Chondrocyte (in vitro differentiated cells): ENCODE data around the gene LRRC3B. TPM values are rescaled to one million over a fixed set of nuclear protein-coding genes. Genes with fewer than 3 reads are reported as not detected.
A peak's percentile ranks its signal among the peaks of the same experiment; 100 is the strongest.

Source experiments
- DNase-seq: peaks from one replicate; pipeline ENCODE4 v3.0.0; 2021; ENCODE audit warnings: mixed read lengths, low spot score
- H3K27ac Mint-ChIP-seq: one replicate; pipeline ENCODE4 v1.8.0; 2021; ENCODE audit warnings: mild to moderate bottlenecking, moderate library complexity, mixed read lengths; ENCODE audit not compliant: unreplicated experiment
- H3K27me3 Mint-ChIP-seq: 2 replicates; pipeline ENCODE4 v1.8.0; 2021; ENCODE audit warnings: low read depth, mixed read lengths
- H3K36me3 Mint-ChIP-seq: 2 replicates; pipeline ENCODE4 v1.8.0; 2021; ENCODE audit warnings: low read depth, mixed read lengths
- H3K4me1 Mint-ChIP-seq: 2 replicates; pipeline ENCODE4 v1.8.0; 2021; ENCODE audit warnings: low read depth, mild to moderate bottlenecking, mixed read lengths
- H3K4me3 Mint-ChIP-seq: one replicate; pipeline ENCODE4 v1.8.0; 2021; ENCODE audit warnings: mild to moderate bottlenecking, moderate library complexity, mixed read lengths; ENCODE audit not compliant: unreplicated experiment
- H3K9me3 Mint-ChIP-seq: 2 replicates; pipeline ENCODE4 v1.8.0; 2021; ENCODE audit warnings: low read depth, mixed read lengths
- CTCF ChIP-seq: fragments of 200-600 bp; sonication (generic); IDR thresholded peaks from 2 replicates; pipeline ENCODE4 v1.5.0; 2021; ENCODE audit warnings: antibody characterized with exemption, mild to moderate bottlenecking, moderate library complexity
- long read RNA-seq: library from polyadenylated mRNA; stranded (forward); transcript quantifications from one replicate; pipeline ENCODE4 v2.0.0, GENCODE V29; 2021
- total RNA-seq: library from RNA; stranded (reverse); gene quantifications from 3 replicates; pipeline ENCODE4 v1.2.1, GENCODE V29; 2021

The LRRC3B gene
- not detected in 3 replicates for total RNA-seq
- long read RNA-seq: 0 reads

DNA sequence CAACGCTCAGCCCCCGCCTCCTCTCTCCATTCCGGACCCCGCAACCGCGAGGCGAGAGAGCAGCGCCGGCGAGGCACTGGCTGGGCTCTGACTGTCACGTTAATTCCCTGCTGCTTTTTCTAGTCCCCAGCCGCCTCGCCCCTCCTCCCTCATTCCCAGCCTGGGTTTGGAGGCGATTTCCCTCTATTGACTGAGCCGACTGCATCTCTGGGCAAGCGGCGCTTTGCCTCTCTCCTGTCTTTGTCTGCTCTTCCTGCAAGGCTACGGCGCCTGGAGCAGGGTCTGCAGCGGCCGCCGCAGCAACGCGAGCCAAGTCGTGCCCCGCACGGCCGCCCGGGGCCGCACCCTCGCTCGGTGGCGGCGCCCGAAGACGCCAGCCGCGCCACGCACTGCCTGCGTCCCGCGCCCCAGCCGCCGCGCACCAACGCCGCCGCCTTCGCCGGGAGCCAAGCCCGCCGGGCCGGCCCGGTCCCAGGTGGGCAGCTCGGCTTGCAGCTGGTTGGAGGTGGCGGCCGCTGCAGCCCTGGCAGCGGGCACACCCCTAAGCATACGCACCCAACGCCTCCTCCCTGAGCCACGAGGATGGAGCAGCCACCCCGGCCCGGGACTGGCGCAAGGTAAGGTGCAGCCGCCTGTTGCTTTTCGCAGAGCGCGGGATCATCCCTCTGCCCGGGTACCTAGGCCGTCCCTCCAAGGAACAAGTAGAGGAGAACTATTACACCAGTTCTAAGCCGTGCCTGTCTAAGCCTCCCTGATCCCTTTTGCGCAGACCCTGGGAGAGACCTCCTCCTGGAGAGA is at the start of gene LRRC3B:
LRRC3B (plus strand) TSS at position 152 of the 798 bp plus-strand sequence. CDS start 86,901 bp downstream, outside the sequence.
- Mint-ChIP-seq H3K27ac (no peak within 1 kb of the TSS), H3K27me3 (peaks cover 60% of the 10 kb centered on the region), H3K4me3 (peak within 1 kb of the TSS; percentile 70), H3K9me3 (no peaks in the 10 kb centered on the region), H3K4me1 (peaks cover 21% of the 10 kb centered on the region), H3K36me3 (peaks cover 2% of the 10 kb centered on the region)
- peak; percentile 91 for DNase-seq
- TF ChIP-seq CTCF: no peak

DNA sequence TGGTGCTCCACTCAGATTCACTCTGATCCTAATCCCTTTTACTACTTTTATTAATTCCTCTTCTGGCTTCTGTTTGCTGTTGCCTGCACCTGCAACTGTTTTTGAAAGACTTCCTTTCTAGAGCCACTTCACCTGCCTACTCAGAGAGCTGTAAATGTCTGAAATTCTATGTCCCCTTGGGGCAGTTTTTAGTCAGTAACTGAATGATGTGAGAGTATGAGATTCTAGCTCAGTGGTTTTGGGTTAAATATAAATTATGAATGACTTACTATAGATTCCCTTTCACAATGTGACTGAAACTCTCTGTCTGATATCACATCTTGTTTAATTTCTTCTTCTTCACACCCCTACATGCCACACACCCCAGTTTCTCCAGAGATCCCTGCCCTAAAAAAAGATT is 47.8 kb upstream of the LRRC3B start:
- no peak for TF ChIP-seq CTCF
- Mint-ChIP-seq H3K36me3 (no peaks in the 10 kb centered on the region), H3K27me3 (no peaks in the 10 kb centered on the region), H3K9me3 (peaks cover 19% of the 10 kb centered on the region), H3K4me3 (no peak overlapping the region), H3K4me1 (no peaks in the 10 kb centered on the region), H3K27ac (no peak overlapping the region)
- no peak for DNase-seq

DNA sequence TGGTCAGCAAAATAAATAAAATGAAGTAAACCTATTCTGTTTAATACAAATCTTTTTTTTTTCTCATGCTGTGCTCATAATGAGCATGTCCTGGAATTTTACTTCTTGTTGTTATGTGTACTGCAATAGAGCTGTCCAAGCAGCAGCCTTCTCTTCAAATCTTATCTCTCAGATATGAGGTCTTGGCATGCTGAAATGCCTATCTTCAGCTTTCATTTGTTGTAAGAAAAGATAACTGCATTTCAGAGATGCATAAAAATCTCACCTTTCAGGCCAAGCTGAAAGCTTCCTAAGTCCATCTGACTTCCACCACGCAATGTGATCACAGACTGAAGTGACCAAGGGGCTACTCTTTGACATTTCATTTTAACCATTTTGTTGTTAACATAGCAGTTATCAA is 43.5 kb upstream of the LRRC3B start:
- H3K4me1 Mint-ChIP-seq: no peaks in the 10 kb centered on the region
- no peak overlapping the region for H3K27ac Mint-ChIP-seq
- H3K27me3 Mint-ChIP-seq: peaks cover 2% of the 10 kb centered on the region
- H3K36me3 Mint-ChIP-seq: no peaks in the 10 kb centered on the region
- no peak overlapping the region for H3K4me3 Mint-ChIP-seq
- no peak for DNase-seq
- H3K9me3 Mint-ChIP-seq: peaks cover 14% of the 10 kb centered on the region
- no peak for TF ChIP-seq CTCF

GRCh38 chr3:26587571-26587970 is 35.0 kb upstream of the LRRC3B start:
- TF ChIP-seq CTCF: no peak
- H3K4me3 Mint-ChIP-seq: no peak overlapping the region
- peaks cover 3% of the 10 kb centered on the region for H3K9me3 Mint-ChIP-seq
- no peak for DNase-seq
- no peaks in the 10 kb centered on the region for H3K36me3 Mint-ChIP-seq
- no peak overlapping the region for H3K27ac Mint-ChIP-seq
- no peaks in the 10 kb centered on the region for H3K27me3 Mint-ChIP-seq
- no peaks in the 10 kb centered on the region for H3K4me1 Mint-ChIP-seq

- Mint-ChIP-seq H3K27me3 (no peaks in the 10 kb centered on the region), H3K4me1 (no peaks in the 10 kb centered on the region)
- no peak for DNase-seq
These were observed 33.6 kb upstream of the LRRC3B start for GRCh38 chr3:26588931-26589330.

More at GRCh38 chr3:26588931-26589330, 33.6 kb upstream of the LRRC3B start:
- Mint-ChIP-seq H3K27ac (no peak overlapping the region), H3K36me3 (no peaks in the 10 kb centered on the region), H3K9me3 (peaks cover 3% of the 10 kb centered on the region), H3K4me3 (no peak overlapping the region)
- no peak for TF ChIP-seq CTCF
